GM18526 (cell line): ENCODE data around the gene OR1J1.

Experiments
- POLR2A ChIP-seq: IDR thresholded peaks from 3 replicates; pipeline ENCODE4 v1.6.1; 2011; ENCODE audit not compliant: insufficient read length; ENCODE audit errors: extremely low read depth

OR1J1 gene

GRCh38 chr9:122477826-122478225, at the start of gene OR1J1:
Gene OR1J1 (minus strand): TSS chr9:122477926. CDS start chr9:122477926, 0 bp downstream.
- TF ChIP-seq POLR2A, result no peak

- TF ChIP-seq POLR2A, result no peak
Observed at GRCh38 chr9:122527193-122527592, 49.5 kb upstream of the OR1J1 start, which contains the start of gene OR1N1. Gene OR1N1 (minus strand): TSS chr9:122527293. CDS start chr9:122527293, 0 bp downstream.

- no peak for TF ChIP-seq POLR2A
Observed at GRCh38 chr9:122526602-122527001, 48.9 kb upstream of the OR1J1 start.

- no peak for TF ChIP-seq POLR2A
Observed at GRCh38 chr9:122519376-122519775, 41.6 kb upstream of the OR1J1 start.

GRCh38 chr9:122518841-122519240, 41.1 kb upstream of the OR1J1 start, which contains the start of gene OR1J4:
Gene OR1J4 (plus strand): TSS chr9:122519141. CDS start chr9:122519141, 0 bp downstream.
- TF ChIP-seq POLR2A, result no peak

- no peak for TF ChIP-seq POLR2A
Observed at GRCh38 chr9:122518226-122518625, 40.5 kb upstream of the OR1J1 start.

GRCh38 chr9:122510502-122510901, 32.8 kb upstream of the OR1J1 start, which contains the start of gene OR1J2:
Gene OR1J2 (plus strand): TSS chr9:122510802. CDS start chr9:122510802, 0 bp downstream.
- TF ChIP-seq POLR2A, result no peak

- no peak for TF ChIP-seq POLR2A
Observed at GRCh38 chr9:122506964-122507363, 29.2 kb upstream of the OR1J1 start.

GRCh38 chr9:122498883-122499288, 21.2 kb upstream of the OR1J1 start:
- no peak for TF ChIP-seq POLR2A

- no peak for TF ChIP-seq POLR2A
Observed at GRCh38 chr9:122479062-122479461, 1.3 kb upstream of the OR1J1 start.

- no peak for TF ChIP-seq POLR2A
Observed at GRCh38 chr9:122477346-122477745, 380 bp downstream of the OR1J1 start.

GRCh38 chr9:122475717-122476116, 2.0 kb downstream of the OR1J1 start:
- TF ChIP-seq POLR2A, result no peak

GRCh38 chr9:122474561-122474960, 3.2 kb downstream of the OR1J1 start:
- no peak for TF ChIP-seq POLR2A

- TF ChIP-seq POLR2A, result no peak
Observed at GRCh38 chr9:122468735-122469134, 9.0 kb downstream of the OR1J1 start.

- TF ChIP-seq POLR2A, result no peak
Observed at GRCh38 chr9:122466456-122466855, 11.3 kb downstream of the OR1J1 start.

GRCh38 chr9:122464633-122465567, 12.8 kb downstream of the OR1J1 start:
- no peak for TF ChIP-seq POLR2A
